IMR-90 (cell line): ENCODE results near the gene STAG1. TPM values are rescaled to one million over a fixed set of nuclear protein-coding genes. Genes with fewer than 3 reads are reported as not detected.

ENCODE experiments used
- ATAC-seq: fragments of 200-7000 bp; cut with Tn5 transposase; 2 replicates; pipeline ENCODE4 v1.9.1; 2020; ENCODE audit warnings: low read depth, mild to moderate bottlenecking, moderate library complexity
- BruUV-seq: library from RNA; stranded (reverse); fragments of 400-500 nt; replicated peaks from 2 replicates; lab custom pipeline; 2021; lab: Mats Ljungman, UMichigan
- CTCF ChIA-PET: fragments of 300-600 bp; formaldehyde crosslinking; extraction: SDS; loops from one replicate; lab custom pipeline; 2021; ENCODE audit warnings: antibody characterized with exemption; lab: Yijun Ruan, JAX
- POLR2A ChIA-PET: fragments of 300-600 bp; sonication (Branson Sonifier 250); formaldehyde crosslinking; loops from one replicate; lab custom pipeline; 2022; ENCODE audit warnings: antibody characterized with exemption; ENCODE audit not compliant: unreplicated experiment; lab: Charles Lee
- DNase-seq: peaks from one replicate; pipeline ENCODE4 v3.0.0; 2013
- H2AFZ ChIP-seq: replicated peaks from 2 replicates; pipeline ENCODE3; 2013; ENCODE audit warnings: low read length, mild to moderate bottlenecking; ENCODE audit not compliant: poor library complexity
- H2AK5ac ChIP-seq: 2 replicates; pipeline ENCODE4 v1.6.1; 2013; ENCODE audit warnings: low read depth, low read length, inconsistent platforms
- H2AK9ac ChIP-seq: replicated peaks from 2 replicates; pipeline ENCODE3; 2013; ENCODE audit warnings: mild to moderate bottlenecking, low read depth, low read length, moderate library complexity; ENCODE audit not compliant: poor library complexity
- H2BK120ac ChIP-seq: 2 replicates; pipeline ENCODE4 v1.6.1; 2013; ENCODE audit warnings: low read depth, low read length, inconsistent platforms
- H2BK15ac ChIP-seq: 3 replicates; pipeline ENCODE4 v1.6.1; 2013; ENCODE audit warnings: low read depth, low read length, inconsistent platforms
- H2BK20ac ChIP-seq: 2 replicates; pipeline ENCODE4 v1.6.1; 2013; ENCODE audit warnings: low read depth, mild to moderate bottlenecking, inconsistent platforms, low read length, moderate library complexity
- H2BK5ac ChIP-seq: 2 replicates; pipeline ENCODE4 v1.6.1; 2013; ENCODE audit warnings: mild to moderate bottlenecking, low read depth, low read length, inconsistent platforms; ENCODE audit not compliant: poor library complexity, severe bottlenecking
- H3K14ac ChIP-seq: replicated peaks from 2 replicates; pipeline ENCODE4 v1.6.1; 2013; ENCODE audit warnings: low read depth, low read length, inconsistent platforms
- H3K18ac ChIP-seq: 2 replicates; pipeline ENCODE4 v1.6.1; 2013; ENCODE audit warnings: low read depth, low read length, control low read depth
- H3K23ac ChIP-seq: 2 replicates; pipeline ENCODE4 v1.6.1; 2013; ENCODE audit warnings: low read depth, low read length, inconsistent platforms
- H3K27ac ChIP-seq: 2 replicates; pipeline ENCODE4 v1.5.1; 2013; ENCODE audit warnings: mild to moderate bottlenecking, control low read depth, low read length; ENCODE audit not compliant: insufficient read depth
- H3K27me3 ChIP-seq: 2 replicates; pipeline ENCODE4 v1.6.1; 2013; ENCODE audit warnings: low read length; ENCODE audit not compliant: control insufficient read depth, insufficient read depth
- H3K36me3 ChIP-seq: 2 replicates; pipeline ENCODE4 v1.6.1; 2013; ENCODE audit warnings: low read length, mixed read lengths; ENCODE audit not compliant: control insufficient read depth, insufficient read depth
- H3K4ac ChIP-seq: 2 replicates; pipeline ENCODE4 v1.6.1; 2013; ENCODE audit warnings: low read depth, low read length, inconsistent platforms
- H3K4me1 ChIP-seq: 2 replicates; pipeline ENCODE4 v1.6.1; 2013; ENCODE audit warnings: low read length, mixed read lengths; ENCODE audit not compliant: control insufficient read depth, insufficient read depth
- H3K4me2 ChIP-seq: 2 replicates; pipeline ENCODE4 v1.6.1; 2013; ENCODE audit warnings: low read depth, mild to moderate bottlenecking, control low read depth, low read length, moderate library complexity
- H3K4me3 ChIP-seq: 2 replicates; pipeline ENCODE4 v1.5.1; 2013; ENCODE audit warnings: low read depth, mild to moderate bottlenecking, control low read depth, low read length, moderate library complexity; ENCODE audit not compliant: insufficient read depth
- H3K56ac ChIP-seq: 2 replicates; pipeline ENCODE4 v1.6.1; 2013; ENCODE audit warnings: low read length, inconsistent platforms; ENCODE audit not compliant: insufficient read depth; ENCODE audit errors: extremely low read depth
- H3K79me1 ChIP-seq, 2 experiments: 2 replicates each; pipeline ENCODE4 v1.6.1; 2013; ENCODE audit warnings: low read length in 2 of 2, inconsistent platforms in 1 of 2, low read depth in 1 of 2
- H3K9ac ChIP-seq: 2 replicates; pipeline ENCODE4 v1.6.1; 2013; ENCODE audit warnings: low read depth, low read length, control low read depth
- H3K9me1 ChIP-seq: 2 replicates; pipeline ENCODE4 v1.6.1; 2013; ENCODE audit warnings: low read length, inconsistent platforms; ENCODE audit not compliant: insufficient read depth
- H3K9me3 ChIP-seq: 2 replicates; pipeline ENCODE4 v1.6.1; 2013; ENCODE audit warnings: low read length; ENCODE audit not compliant: control insufficient read depth, insufficient read depth
- H4K20me1 ChIP-seq: 2 replicates; pipeline ENCODE4 v1.6.1; 2013; ENCODE audit warnings: low read length, inconsistent platforms; ENCODE audit not compliant: insufficient read depth
- H4K5ac ChIP-seq: 2 replicates; pipeline ENCODE4 v1.6.1; 2013; ENCODE audit warnings: mild to moderate bottlenecking, low read depth, low read length, control low read depth
- H4K8ac ChIP-seq, 2 experiments: 2 replicates each; pipeline ENCODE4 v1.6.1; 2013; ENCODE audit warnings: low read depth in 2 of 2, low read length in 2 of 2, control low read depth in 1 of 2, inconsistent platforms in 1 of 2
- H4K91ac ChIP-seq: 2 replicates; pipeline ENCODE4 v1.6.1; 2013; ENCODE audit warnings: low read depth, low read length, inconsistent platforms; ENCODE audit not compliant: insufficient read depth
- BHLHE40 ChIP-seq: fragments of 150-350 bp; IDR thresholded peaks from 2 replicates; pipeline ENCODE4 v1.6.1; 2016; ENCODE audit warnings: mild to moderate bottlenecking, low read depth, low read length
- CEBPB ChIP-seq: IDR thresholded peaks from 2 replicates; pipeline ENCODE4 v1.6.1; 2012; ENCODE audit warnings: low read depth, low read length, improper control_type of control experiment
- CHD1 ChIP-seq: IDR thresholded peaks from 2 replicates; pipeline ENCODE4 v1.6.1; 2012; ENCODE audit warnings: low read depth, low read length, improper control_type of control experiment
- CTCF ChIP-seq: conservative IDR thresholded peaks from 2 replicates; pipeline ENCODE4 v1.5.1; 2012; ENCODE audit warnings: mild to moderate bottlenecking, low read depth, low read length, improper control_type of control experiment
- ELK1 ChIP-seq: fragments of 150-350 bp; IDR thresholded peaks from 2 replicates; pipeline ENCODE4 v1.6.1; 2016; ENCODE audit warnings: low read depth, mild to moderate bottlenecking, low read length, moderate library complexity, borderline replicate concordance
- FOS ChIP-seq: fragments of 150-350 bp; IDR thresholded peaks from 2 replicates; pipeline ENCODE4 v1.6.1; 2016; ENCODE audit warnings: low read depth, low read length
- MAZ ChIP-seq: IDR thresholded peaks from 2 replicates; pipeline ENCODE4 v1.6.1; 2012; ENCODE audit warnings: low read depth, mild to moderate bottlenecking, low read length, improper control_type of control experiment, moderate library complexity, borderline replicate concordance
- MXI1 ChIP-seq: IDR thresholded peaks from 2 replicates; pipeline ENCODE4 v1.6.1; 2012; ENCODE audit warnings: low read depth, mild to moderate bottlenecking, low read length, moderate library complexity, borderline replicate concordance
- NFE2L2 ChIP-seq: fragments of 150-350 bp; IDR thresholded peaks from 2 replicates; pipeline ENCODE4 v1.6.1; 2016; ENCODE audit warnings: low read depth, mild to moderate bottlenecking, low read length
- RCOR1 ChIP-seq: IDR thresholded peaks from 2 replicates; pipeline ENCODE4 v1.6.1; 2012; ENCODE audit warnings: mild to moderate bottlenecking, low read length, improper control_type of control experiment; ENCODE audit not compliant: insufficient replicate concordance
- RFX5 ChIP-seq: IDR thresholded peaks from 2 replicates; pipeline ENCODE4 v1.8.0; 2012; ENCODE audit warnings: low read depth, mild to moderate bottlenecking, low read length, moderate library complexity
- SMC3 ChIP-seq: fragments of 150-350 bp; IDR thresholded peaks from 2 replicates; pipeline ENCODE4 v1.6.1; 2016; ENCODE audit warnings: low read depth, mild to moderate bottlenecking, antibody characterized with exemption, low read length, moderate library complexity
- USF2 ChIP-seq: fragments of 150-350 bp; IDR thresholded peaks from 2 replicates; pipeline ENCODE4 v1.6.1; 2017; ENCODE audit warnings: mild to moderate bottlenecking, antibody characterized with exemption, low read length, low read depth
- WGBS, 2 experiments: methylation state at CpG; one replicate each; pipeline versions ENCODE4 v1.1.5 to v1.1.7; 2013; ENCODE audit warnings: missing lambda C conversion rate in 2 of 2; ENCODE audit not compliant: insufficient read length in 1 of 2; ENCODE audit errors: extremely low coverage in 2 of 2; 5-methylcytosine and 5-hydroxymethylcytosine counted together
- dilution Hi-C: fragments of 300-500 bp; cut with HindIII; formaldehyde crosslinking; loops from one replicate; pipeline ENCODE4 v1.14.3; 2018; ENCODE audit warnings: low sequenced_read_pairs; ENCODE audit not compliant: unreplicated experiment
- in situ Hi-C: fragments of 300-500 bp; cut with MboI; formaldehyde crosslinking; loops from 3 replicates; pipeline ENCODE4 v1.14.3; 2019; ENCODE audit warnings: low sequenced_read_pairs, inconsistent platforms, mixed read lengths
- intact Hi-C: fragments of 100-400 bp; cut with micrococcal nuclease; formaldehyde crosslinking; loops from 2 replicates; pipeline ENCODE4 v1.10.0; 2022
- polyA plus RNA-seq, 3 experiments: library from polyadenylated mRNA; depleted of rRNA; stranded (reverse); fragments of >200 nt; gene quantifications; 2 replicates each; pipeline ENCODE4 v1.2.3, GENCODE V29; 2012; ENCODE audit warnings: low replicate concordance in 1 of 3
- total RNA-seq: library from RNA; depleted of rRNA; stranded (reverse); fragments of >200 nt; gene quantifications from 2 replicates; pipeline ENCODE4 v1.2.3, GENCODE V29; 2012

STAG1 gene
- total and polyA plus RNA-seq, 2 of the 4 experiments (the other 2 are of a cell fraction): 9.6 to 32.3 TPM

GRCh38 chr3:136657526-136657925, 94.7 kb downstream of the STAG1 start:
- Histone ChIP-seq H3K56ac (no peak overlapping the region), H4K8ac (0 out of 4 replicates have a peak overlapping the region, but pooled peaks of 1 of the 2 experiments have one; percentile 2), H2BK20ac (no peak overlapping the region), H3K14ac (no peak overlapping the region; the same call in 1 of the 2 replicates), H3K36me3 (0 out of 2 replicates have a peak, but pooled peaks cover 1% of the 10 kb centered on the region), H2BK120ac (no peak overlapping the region), H2AK5ac (peak overlapping the region; percentile 45; the same call in 1 of the 2 replicates), H2BK5ac (no peak overlapping the region), H3K27ac (no peak overlapping the region), H3K27me3 (no peaks in the 10 kb centered on the region), H3K4me3 (no peak overlapping the region), H3K4me2 (no peak overlapping the region), H2AFZ (no peak overlapping the region), H4K5ac (no peak overlapping the region), H4K91ac (no peak overlapping the region), H4K20me1 (no peaks in the 10 kb centered on the region; the same call in none of the 2 replicates), H3K18ac (no peak overlapping the region), H2BK15ac (no peak overlapping the region), H3K9me3 (peaks cover 5% of the 10 kb centered on the region; the same call in 1 of the 2 replicates), H3K9me1 (0 out of 2 replicates have a peak, but pooled peaks cover 4% of the 10 kb centered on the region), H3K79me1 (peaks cover 13 to 61% of the 10 kb centered on the region in 2 experiments; a peak in 3 of 4 replicates), H2AK9ac (no peak overlapping the region), H3K23ac (no peak overlapping the region), H3K9ac (no peak overlapping the region), H3K4ac (no peak overlapping the region), H3K4me1 (peaks cover 3% of the 10 kb centered on the region; the same call in 1 of the 2 replicates)
- intact Hi-C loops: no loop called here
- CTCF ChIA-PET: no interaction called here
- no TSS peak for BruUV-seq
- ATAC-seq (no peak), DNase-seq (no peak)
- no peak for TF ChIP-seq USF2
- TF ChIP-seq NFE2L2: no peak
- no peak for TF ChIP-seq ELK1
- no peak for TF ChIP-seq CTCF
- TF ChIP-seq SMC3: no peak
- no peak for TF ChIP-seq CHD1
- no peak for TF ChIP-seq BHLHE40
- TF ChIP-seq MAZ: no peak
- no peak for TF ChIP-seq CEBPB
- no peak for TF ChIP-seq MXI1
- no peak for TF ChIP-seq FOS
- no peak for TF ChIP-seq RFX5
- no peak for TF ChIP-seq RCOR1
- in situ Hi-C loops: no loop called here
- POLR2A ChIA-PET: no interaction called here
- dilution Hi-C loops: no loop called here
- 67% methylated on average over 2 of the region's 3 CpGs; no CpG with 5 or more reads in 1 of the 2 experiments for WGBS, 2 experiments
